ENCODE data around the gene BTNL8. TPM values are rescaled to one million over a fixed set of nuclear protein-coding genes. Genes with fewer than 3 reads are reported as not detected.
A peak's percentile ranks its signal among the peaks of the same experiment; 100 is the strongest.

The BTNL8 gene
- total RNA-seq, 1 donor from 2014 or later = 0.59 TPM

DNA sequence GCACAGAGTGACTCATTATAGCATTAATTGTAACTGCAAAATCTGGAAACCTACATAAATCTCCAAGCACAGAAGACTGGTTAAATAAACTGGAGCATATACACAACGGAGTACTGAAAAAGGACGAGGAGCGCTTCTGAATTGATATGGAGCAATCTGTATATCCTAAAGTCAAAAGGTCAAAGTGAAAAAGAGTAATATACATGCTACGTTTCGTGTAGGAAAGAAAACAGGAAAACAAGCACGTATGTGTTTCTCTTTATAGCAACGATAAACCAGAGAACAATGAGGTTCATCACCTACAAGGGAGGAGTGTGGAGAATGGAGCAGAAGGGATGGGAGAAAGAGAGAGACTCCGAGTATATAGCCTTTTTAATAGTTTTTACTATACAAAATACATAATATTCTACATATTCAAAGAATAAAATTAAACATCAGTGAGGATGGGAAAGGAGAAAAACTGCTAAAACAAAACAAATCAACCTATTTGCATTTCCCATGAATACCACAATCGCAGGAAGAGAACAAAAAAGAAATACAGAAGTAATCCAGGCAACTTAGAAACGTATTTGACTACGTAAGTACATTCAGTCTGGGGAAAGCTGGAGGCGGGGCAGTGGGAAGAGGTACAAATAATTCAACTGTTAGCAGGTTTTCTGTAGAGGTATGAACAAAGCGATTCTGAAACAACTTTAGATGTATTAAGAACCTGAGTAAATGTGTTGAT is 45.7 kb upstream of the BTNL8 start:
- DNase-seq (ENCODE audit: low spot score) = no peak

GRCh38 chr5:180853848-180854176 is 45.1 kb upstream of the BTNL8 start:
- Mint-ChIP-seq H3K27me3 (ENCODE audit: unreplicated experiment) (peaks cover 4% of the 10 kb centered on the region), H3K27ac (ENCODE audit: unreplicated experiment) (no peak overlapping the region), H3K36me3 (ENCODE audit: low read depth, unreplicated experiment) (peaks cover 52% of the 10 kb centered on the region), H3K4me3 (ENCODE audit: unreplicated experiment) (peak overlapping the region; percentile 32), H3K4me1 (ENCODE audit: unreplicated experiment) (peaks cover 27% of the 10 kb centered on the region), H3K9me3 (ENCODE audit: unreplicated experiment) (peaks cover 8% of the 10 kb centered on the region)
- no peak for DNase-seq (ENCODE audit: low spot score)
- TF ChIP-seq CTCF (IDR thresholded peaks at IDR 0.05; ENCODE audit: unreplicated experiment) = no peak

More for the DNA sequence above, 45.7 kb upstream of the BTNL8 start:
- H3K27me3 Mint-ChIP-seq (ENCODE audit: unreplicated experiment) = peaks cover 4% of the 10 kb centered on the region
- H3K4me1 Mint-ChIP-seq (ENCODE audit: unreplicated experiment) = peaks cover 27% of the 10 kb centered on the region
- TF ChIP-seq CTCF (IDR thresholded peaks at IDR 0.05; ENCODE audit: unreplicated experiment) = no peak
- peak overlapping the region; percentile 1 for H3K27ac Mint-ChIP-seq (ENCODE audit: unreplicated experiment)
- H3K36me3 Mint-ChIP-seq (ENCODE audit: low read depth, unreplicated experiment) = peaks cover 57% of the 10 kb centered on the region
- H3K4me3 Mint-ChIP-seq (ENCODE audit: unreplicated experiment) = peak overlapping the region; percentile 32
- H3K9me3 Mint-ChIP-seq (ENCODE audit: unreplicated experiment) = peaks cover 8% of the 10 kb centered on the region

- TF ChIP-seq CTCF (IDR thresholded peaks at IDR 0.05; ENCODE audit: unreplicated experiment) = no peak
- Mint-ChIP-seq H3K4me3 (ENCODE audit: unreplicated experiment) (no peak overlapping the region), H3K9me3 (ENCODE audit: unreplicated experiment) (no peaks in the 10 kb centered on the region), H3K27ac (ENCODE audit: unreplicated experiment) (no peak overlapping the region), H3K4me1 (ENCODE audit: unreplicated experiment) (peaks cover 25% of the 10 kb centered on the region), H3K27me3 (ENCODE audit: unreplicated experiment) (peaks cover 3% of the 10 kb centered on the region), H3K36me3 (ENCODE audit: low read depth, unreplicated experiment) (peaks cover 11% of the 10 kb centered on the region)
- no peak for DNase-seq (ENCODE audit: low spot score)
Measured at GRCh38 chr5:180858586-180858985, 40.4 kb upstream of the BTNL8 start.

DNA sequence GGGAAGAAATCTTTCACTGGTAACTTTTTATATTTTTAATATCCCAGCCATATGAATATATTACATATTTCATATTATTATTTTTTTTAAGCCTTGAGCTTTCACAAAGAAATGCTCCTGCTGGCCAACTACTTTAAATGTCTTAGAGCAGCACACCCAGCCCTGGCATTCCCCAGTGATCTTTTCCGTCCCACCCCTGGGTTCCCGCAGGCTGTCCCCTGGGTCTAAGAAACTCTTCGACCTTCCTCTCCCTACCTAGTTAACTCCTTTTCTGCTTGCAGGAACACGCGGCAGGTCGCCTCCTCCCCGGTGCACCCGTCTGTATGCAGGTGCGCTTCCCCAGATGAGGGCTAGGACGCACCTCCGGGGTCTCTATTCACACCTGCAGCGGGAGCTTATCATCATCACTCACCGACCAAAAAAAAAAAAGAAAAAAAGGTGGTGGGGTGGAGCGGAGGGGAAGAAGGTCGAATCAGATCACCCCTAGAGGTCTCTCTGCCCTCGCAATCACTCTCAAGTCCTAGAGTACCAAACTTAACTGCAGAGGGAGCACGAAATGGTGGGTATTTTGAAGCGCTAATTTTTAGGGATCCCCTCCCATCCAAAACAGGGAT is 38.6 kb upstream of the BTNL8 start:
- H3K27me3 Mint-ChIP-seq (ENCODE audit: unreplicated experiment) = peaks cover 3% of the 10 kb centered on the region
- H3K9me3 Mint-ChIP-seq (ENCODE audit: unreplicated experiment) = no peaks in the 10 kb centered on the region
- H3K27ac Mint-ChIP-seq (ENCODE audit: unreplicated experiment) = peak overlapping the region; percentile 48
- no peak for TF ChIP-seq CTCF (IDR thresholded peaks at IDR 0.05; ENCODE audit: unreplicated experiment)
- peaks cover 13% of the 10 kb centered on the region for H3K4me1 Mint-ChIP-seq (ENCODE audit: unreplicated experiment)
- peak overlapping the region; percentile 93 for H3K4me3 Mint-ChIP-seq (ENCODE audit: unreplicated experiment)
- DNase-seq (ENCODE audit: low spot score) = peak; percentile 15
- H3K36me3 Mint-ChIP-seq (ENCODE audit: low read depth, unreplicated experiment) = peaks cover 10% of the 10 kb centered on the region

Data from endothelial cell (in vitro differentiated cells).